K562 (cell line): ENCODE data around the gene CHRDL1. TPM values are rescaled to one million over a fixed set of nuclear protein-coding genes. Genes with fewer than 3 reads are reported as not detected.

ENCODE experiments used
- ATAC-seq: fragments of 200-7000 bp; cut with Tn5 transposase; 3 replicates; pipeline ENCODE4 v1.9.1; 2020; ENCODE audit warnings: moderate library complexity
- BruUV-seq: library from RNA; stranded (reverse); fragments of 400-500 nt; replicated peaks from 2 replicates; lab custom pipeline; 2021; lab: Mats Ljungman, UMichigan
- CTCF ChIA-PET: fragments of 300-600 bp; formaldehyde crosslinking; extraction: SDS; loops from one replicate; lab custom pipeline; 2021; ENCODE audit warnings: low intra/inter-chr PET ratio; lab: Yijun Ruan, JAX
- POLR2A ChIA-PET: fragments of 300-600, 350-650 bp; sonication (Branson Sonifier 250); formaldehyde crosslinking; extraction: SDS; loops from one replicate; lab custom pipeline; 2021; ENCODE audit warnings: antibody characterized with exemption, inconsistent platforms; lab: Yijun Ruan, JAX
- DNase-seq, 4 experiments: peaks; one replicate each; pipeline versions ENCODE4 v3.0.0 to v3.0.0-alpha.2; 2011 to 2018; ENCODE audit warnings: low spot score in 3 of 4, mixed read lengths in 3 of 4; ENCODE audit errors: extremely low read depth in 1 of 4
- FAIRE-seq: peaks from 2 replicates; lab custom pipeline; 2011; peaks lifted over from hg19 to GRCh38; lab: Jason Lieb, UNC
- H2AFZ ChIP-seq: 2 replicates; pipeline ENCODE4 v1.6.0; 2011; ENCODE audit warnings: low read depth, low read length, control low read depth, inconsistent platforms
- H3K27ac ChIP-seq: fragments of 200-600 bp; 3 replicates; pipeline ENCODE4 v1.8.0; 2011; ENCODE audit warnings: low read depth, mild to moderate bottlenecking, control low read depth, inconsistent platforms, low read length, moderate library complexity, mixed read lengths; ENCODE audit errors: extremely low read depth
- H3K27me3 ChIP-seq, 2 experiments: fragments of 300-600 bp in 1 of 2; 2 replicates in 1 of 2; 3 replicates in 1 of 2; pipeline versions ENCODE4 v1.6.0 to v1.8.0; 2011; ENCODE audit warnings: inconsistent platforms in 2 of 2, low read length in 2 of 2, mild to moderate bottlenecking in 1 of 2, mixed read lengths in 1 of 2, moderate library complexity in 1 of 2; ENCODE audit not compliant: control insufficient read depth in 2 of 2, insufficient read depth in 2 of 2
- H3K36me3 ChIP-seq: fragments of 300-600 bp; 3 replicates; pipeline ENCODE4 v1.8.0; 2011; ENCODE audit warnings: mild to moderate bottlenecking, low read length, inconsistent platforms; ENCODE audit not compliant: control insufficient read depth, insufficient read depth
- H3K4me1 ChIP-seq, 2 experiments: fragments of 200-600 bp in 1 of 2; replicated peaks in 1 of 2; 2 replicates in 1 of 2; 3 replicates in 1 of 2; pipeline versions ENCODE4 v1.5.1 to v1.8.0; 2011; ENCODE audit warnings: inconsistent platforms in 2 of 2, low read length in 2 of 2, mild to moderate bottlenecking in 1 of 2, mixed read lengths in 1 of 2, moderate library complexity in 1 of 2; ENCODE audit not compliant: control insufficient read depth in 2 of 2, insufficient read depth in 2 of 2
- H3K4me2 ChIP-seq: 2 replicates; pipeline ENCODE4 v1.6.1; 2011; ENCODE audit warnings: low read length, control low read depth, inconsistent platforms, mixed read lengths; ENCODE audit not compliant: insufficient read depth
- H3K4me3 ChIP-seq: fragments of 200-600 bp; sonication (generic), shearing (Covaris generic); 2 replicates; pipeline ENCODE4 v1.5.1; 2016; ENCODE audit warnings: control low read depth, inconsistent platforms
- H3K79me2 ChIP-seq: fragments of 200-600 bp; 3 replicates; pipeline ENCODE4 v1.8.0; 2011; ENCODE audit warnings: low read length, inconsistent platforms; ENCODE audit not compliant: control insufficient read depth, insufficient read depth
- H3K9ac ChIP-seq, 2 experiments: 2 replicates each; pipeline versions ENCODE4 v1.6.0 to v1.6.1; 2011; ENCODE audit warnings: low read depth in 2 of 2, low read length in 2 of 2, control low read depth in 1 of 2, inconsistent platforms in 1 of 2, mild to moderate bottlenecking in 1 of 2, mixed read lengths in 1 of 2; ENCODE audit not compliant: insufficient read depth in 1 of 2
- H3K9me1 ChIP-seq: one replicate; pipeline ENCODE4 v1.6.0; 2011; ENCODE audit warnings: inconsistent platforms, mild to moderate bottlenecking, low read length, moderate library complexity; ENCODE audit not compliant: control insufficient read depth, insufficient read depth
- H3K9me3 ChIP-seq: replicated peaks from 2 replicates; pipeline ENCODE4 v1.5.1; 2011; ENCODE audit warnings: low read depth, low read length, inconsistent platforms; ENCODE audit not compliant: control insufficient read depth, insufficient read depth
- H4K20me1 ChIP-seq: replicated peaks from 2 replicates; pipeline ENCODE4 v1.6.1; 2011; ENCODE audit warnings: low read length, inconsistent platforms, mixed read lengths; ENCODE audit not compliant: control insufficient read depth, insufficient read depth
- BRF2 ChIP-seq: IDR thresholded peaks from 3 replicates; pipeline ENCODE4 v1.6.1; 2011; ENCODE audit warnings: borderline replicate concordance, mild to moderate bottlenecking; ENCODE audit not compliant: insufficient read length, insufficient read depth
- FOXA3 ChIP-seq, 2 experiments: fragments of 450-650 bp in 1 of 2; sonication (generic) in 1 of 2; formaldehyde crosslinking; IDR thresholded peaks in 1 of 2; conservative IDR thresholded peaks in 1 of 2; 2 replicates each; pipeline versions ENCODE4 v1.4.0 to v1.8.0; 2020 to 2022; ENCODE audit warnings: mild to moderate bottlenecking in 2 of 2, missing genetic modification reagents in 1 of 2
- MEF2A ChIP-seq: IDR thresholded peaks from 2 replicates; pipeline ENCODE4 v1.6.1; 2011; ENCODE audit warnings: low read depth, mild to moderate bottlenecking, low read length, moderate library complexity; ENCODE audit not compliant: control insufficient read depth
- NELFE ChIP-seq: IDR thresholded peaks from 2 replicates; pipeline ENCODE4 v1.6.1; 2011; ENCODE audit warnings: mild to moderate bottlenecking; ENCODE audit not compliant: insufficient read depth, insufficient read length
- PTTG1 ChIP-seq: fragments of 450-650 bp; IDR thresholded peaks from 2 replicates; pipeline ENCODE4 v1.6.1; 2016; ENCODE audit warnings: low read depth, mild to moderate bottlenecking, missing genetic modification characterization, missing compliant biosample characterization
- SPI1 ChIP-seq: IDR thresholded peaks from 2 replicates; pipeline ENCODE4 v1.6.1; 2011; ENCODE audit warnings: low read depth, low read length, control low read depth, borderline replicate concordance
- WGBS: fragments of 100-300 bp; shearing (Covaris generic); methylation state at CpG from one replicate; pipeline ENCODE4 v1.1.6; 2016; ENCODE audit warnings: low coverage, mixed read lengths; ENCODE audit not compliant: insufficient coverage; ENCODE audit errors: missing lambda C conversion rate; 5-methylcytosine and 5-hydroxymethylcytosine counted together
- in situ Hi-C: fragments of 300-500 bp; cut with MboI; formaldehyde crosslinking; loops from 4 replicates; pipeline ENCODE4 v1.15.0; 2018; ENCODE audit warnings: inconsistent platforms, mixed read lengths
- intact Hi-C: fragments of 100-400 bp; cut with micrococcal nuclease; formaldehyde crosslinking; loops from 2 replicates; pipeline ENCODE4 v1.14.2; 2022
- polyA plus RNA-seq, 8 experiments: library from polyadenylated mRNA; depleted of rRNA in 4 of 8; stranded (reverse) in 5 of 8; unstranded in 3 of 8; fragments of >200 nt; fragmentation: Nextera tagmentation in 2 of 8; fragmentation: Illumina TruSeq in 1 of 8; extraction: Ambion mirVana in 2 of 8; extraction: Trizol in 1 of 8; gene quantifications; 2 replicates each; pipeline versions ENCODE4 v1.2.1 to v1.2.3, GENCODE V29; 2011 to 2014; ENCODE audit warnings: inconsistent platforms in 1 of 8, missing spikeins in 1 of 8
- total RNA-seq, 7 experiments: library from RNA; depleted of rRNA in 6 of 7; stranded (reverse); fragments of >200 nt in 6 of 7; fragmentation: Illumina TruSeq in 2 of 7; extraction: Trizol in 2 of 7; gene quantifications; 2 replicates each; pipeline versions ENCODE4 v1.2.1 to v1.2.3, GENCODE V29; 2011 to 2021; ENCODE audit warnings: low replicate concordance in 1 of 7

The CHRDL1 gene
- total and polyA plus RNA-seq, 9 of the 15 experiments (the other 6 are each of a cell fraction or from before 2014, with no cell fraction given) = not detected

GRCh38 chrX:110750526-110751189, 45.0 kb downstream of the CHRDL1 start (continued):
- no peak for TF ChIP-seq BRF2
- no peak for TF ChIP-seq FOXA3 (CRISPR knock-in tag; conservative IDR thresholded peaks at IDR 0.05 in 1 of 2, IDR thresholded peaks at IDR 0.05 in 1 of 2)

GRCh38 chrX:110748256-110748806, 47.3 kb downstream of the CHRDL1 start:
- Histone ChIP-seq H3K27me3 (no peaks in the 10 kb centered on the region), H4K20me1 (no peaks in the 10 kb centered on the region), H3K9ac (no peak overlapping the region), H3K4me1 (no peaks in the 10 kb centered on the region), H3K9me3 (no peaks in the 10 kb centered on the region), H3K36me3 (no peaks in the 10 kb centered on the region), H3K4me3 (no peak overlapping the region), H3K79me2 (no peaks in the 10 kb centered on the region), H3K9me1 (no peaks in the 10 kb centered on the region), H2AFZ (no peak overlapping the region), H3K4me2 (no peak overlapping the region), H3K27ac (no peak overlapping the region)
- 0% methylated on average over 3 of the region's 3 CpGs for WGBS
- intact Hi-C loops = no loop called here
- CTCF ChIA-PET = no interaction called here
- in situ Hi-C loops = no loop called here
- FAIRE-seq = no peak
- no peak for DNase-seq
- POLR2A ChIA-PET = no interaction called here
- BruUV-seq = no TSS peak
- no peak for ATAC-seq
- TF ChIP-seq NELFE = no peak
- TF ChIP-seq PTTG1 (tag) = no peak
- TF ChIP-seq SPI1 = peak; percentile 69
- TF ChIP-seq MEF2A = no peak
